GM18526 (cell line): ENCODE data around the gene CDK2.

Experiments
- POLR2A ChIP-seq: IDR thresholded peaks from 3 replicates; pipeline ENCODE4 v1.6.1; 2011; ENCODE audit not compliant: insufficient read length; ENCODE audit errors: extremely low read depth

Gene CDK2

DNA sequence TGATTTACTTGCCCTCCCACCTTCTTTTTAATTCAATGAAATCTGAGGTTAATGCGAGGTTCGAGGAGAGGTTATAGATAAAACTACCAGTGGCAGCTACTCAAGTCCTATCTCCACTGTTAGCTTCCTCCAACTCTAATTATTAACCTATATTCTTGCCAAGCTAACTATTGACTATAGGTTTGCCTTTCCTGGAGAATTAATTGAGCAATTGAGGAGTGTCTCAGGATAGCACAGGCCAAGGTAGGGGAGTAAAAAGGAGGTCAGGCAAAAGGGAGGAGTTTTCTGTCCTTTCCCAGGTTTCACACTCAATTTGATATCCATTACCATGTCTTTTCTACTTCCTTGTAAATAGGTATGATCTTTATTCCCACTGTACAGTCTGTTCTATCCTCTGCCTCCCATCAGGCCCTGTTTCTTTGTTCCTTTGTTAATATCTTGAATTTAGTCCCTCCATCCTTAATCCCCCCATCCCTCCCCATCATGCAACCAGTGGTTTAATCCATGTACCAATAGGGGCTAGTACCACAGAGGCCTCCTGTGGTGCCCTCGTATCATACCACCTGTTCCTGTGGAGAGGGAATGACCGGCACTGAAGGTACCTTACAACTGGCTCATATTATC is 26.7 kb downstream of the CDK2 start:
- no peak for TF ChIP-seq POLR2A

DNA sequence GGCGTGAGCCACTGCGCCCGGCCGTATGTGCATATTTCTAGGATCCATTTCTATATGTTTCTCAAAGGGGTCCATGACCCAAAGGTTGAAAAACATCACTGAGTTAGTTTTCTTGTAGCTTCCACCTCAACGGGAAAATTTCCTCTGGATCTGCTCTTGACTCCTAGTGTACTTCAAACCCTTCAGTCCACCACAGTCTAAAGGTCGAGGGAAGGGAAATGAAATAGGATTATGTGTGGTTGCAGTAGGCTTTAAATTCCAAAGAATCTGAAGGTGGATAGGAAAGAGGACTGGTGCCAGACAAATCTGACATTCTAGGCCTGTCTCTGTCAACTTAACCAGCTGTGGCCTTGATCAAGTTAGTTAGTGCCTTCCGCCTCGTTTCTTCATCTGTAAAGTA is 28.7 kb downstream of the CDK2 start:
- TF ChIP-seq POLR2A = no peak

DNA sequence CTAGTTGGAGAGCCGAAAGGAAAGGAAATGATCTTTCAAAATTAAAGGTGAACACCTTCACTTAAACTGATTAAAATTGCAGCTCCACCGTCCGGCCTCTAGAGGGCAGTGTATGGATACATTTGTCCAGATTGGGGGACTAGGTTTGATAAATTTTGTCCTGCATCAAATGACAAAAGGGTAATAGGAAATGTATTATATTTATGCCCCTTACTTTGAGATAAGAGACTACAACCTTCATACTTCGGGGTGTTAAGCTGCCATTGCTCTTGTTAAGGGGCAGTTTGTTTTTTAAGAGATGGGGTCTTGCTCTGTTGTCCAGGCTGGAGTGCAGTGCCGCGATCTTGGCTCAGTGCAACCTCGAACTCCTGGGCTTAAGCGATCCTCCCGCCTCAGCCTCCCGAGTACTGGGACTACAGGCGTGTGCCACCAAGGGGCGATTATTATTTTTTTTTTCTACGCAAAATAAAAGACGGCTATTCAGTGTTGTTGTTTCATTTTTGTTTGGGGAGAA is 29.6 kb downstream of the CDK2 start:
- TF ChIP-seq POLR2A = no peak

DNA sequence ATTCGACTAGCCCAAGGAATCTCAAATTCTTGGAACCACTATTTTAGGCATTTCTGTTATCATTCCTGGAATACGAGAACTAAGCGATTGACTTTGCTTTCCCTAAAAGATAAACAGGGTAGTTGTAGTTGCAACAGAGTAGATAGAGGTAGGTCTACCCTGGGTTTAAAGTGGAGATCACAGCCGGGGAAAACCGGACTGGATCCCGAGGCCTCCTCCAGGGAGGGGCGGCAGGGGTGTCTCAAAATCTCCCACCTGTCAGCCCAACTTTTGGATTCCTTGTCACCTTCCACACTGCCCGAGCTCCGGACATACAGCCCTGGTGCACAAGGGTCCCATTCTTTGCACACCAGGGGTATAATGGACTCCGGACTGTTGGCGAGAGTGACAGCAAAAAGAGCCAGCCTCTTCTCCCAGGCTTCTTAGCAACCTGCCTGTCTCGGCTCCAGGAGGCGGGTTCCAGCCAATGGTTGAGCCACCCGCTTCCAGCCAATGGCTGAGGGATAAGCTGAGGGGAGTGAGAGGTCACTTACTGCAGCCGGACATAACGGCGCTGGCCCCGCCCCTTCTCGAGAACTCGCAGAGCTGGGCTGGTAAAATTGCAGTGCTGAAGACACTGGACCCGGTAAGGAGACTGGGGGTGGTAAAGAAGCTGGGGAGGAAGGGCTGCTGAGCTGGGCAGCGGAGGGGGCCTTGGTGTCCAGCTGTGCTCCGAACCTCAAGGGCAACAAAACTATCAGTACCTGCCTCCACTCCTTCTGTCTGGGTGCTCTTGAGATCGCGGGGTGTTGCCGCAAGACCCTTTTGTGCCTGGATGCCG is 30.3 kb downstream of the CDK2 start, which contains the start of gene SUOX:
Gene SUOX, plus strand, starts transcription at position 562 of the 820 bp plus-strand sequence. CDS start 4,946 bp downstream, outside the sequence.
- TF ChIP-seq POLR2A = peak; percentile 51

DNA sequence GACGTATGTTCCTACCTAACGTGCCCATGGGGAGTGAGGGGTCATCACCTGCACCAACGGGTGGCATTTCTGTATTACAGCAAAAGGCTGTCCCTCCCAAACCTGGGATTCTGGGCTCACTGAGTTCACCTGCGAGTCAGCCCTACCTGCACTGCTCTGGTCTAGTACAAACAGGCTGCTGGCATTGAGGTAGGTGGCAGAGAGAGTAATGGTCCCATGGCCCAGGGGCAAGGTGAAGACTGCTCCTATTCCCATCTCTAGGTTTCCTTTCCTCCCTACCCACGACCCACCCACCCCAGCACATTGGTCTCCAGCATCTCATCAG is 30.9 kb downstream of the CDK2 start:
- TF ChIP-seq POLR2A = no peak

DNA sequence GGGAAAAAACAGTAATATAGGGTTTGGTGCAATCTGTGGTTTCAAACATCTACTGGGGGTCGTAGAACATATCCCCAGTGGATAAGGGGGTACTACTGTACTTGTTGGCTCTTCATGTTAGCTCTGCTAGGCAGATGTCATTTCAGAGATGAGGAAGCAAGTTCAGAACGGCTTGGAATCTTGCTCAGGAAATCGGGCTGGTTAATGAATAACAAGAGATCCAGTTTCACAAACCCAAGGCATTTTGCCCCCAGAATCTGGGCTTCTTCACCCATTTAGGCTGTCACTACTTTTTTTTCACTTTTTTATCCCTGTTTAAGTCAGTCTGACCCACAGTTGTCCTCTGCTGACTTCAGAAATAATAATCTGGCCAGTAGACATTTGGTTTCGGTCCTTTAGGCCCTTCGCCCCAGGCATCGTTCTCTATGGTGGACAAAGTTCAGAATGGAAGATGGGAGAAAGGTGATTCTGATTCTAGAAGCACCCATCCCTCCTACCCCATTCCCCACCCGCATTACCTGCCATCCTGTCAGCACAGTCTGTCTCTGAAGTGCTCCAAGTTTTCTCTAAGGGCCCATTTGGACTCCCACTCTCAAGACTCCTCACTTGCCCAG is 35.0 kb downstream of the CDK2 start:
- no peak for TF ChIP-seq POLR2A

DNA sequence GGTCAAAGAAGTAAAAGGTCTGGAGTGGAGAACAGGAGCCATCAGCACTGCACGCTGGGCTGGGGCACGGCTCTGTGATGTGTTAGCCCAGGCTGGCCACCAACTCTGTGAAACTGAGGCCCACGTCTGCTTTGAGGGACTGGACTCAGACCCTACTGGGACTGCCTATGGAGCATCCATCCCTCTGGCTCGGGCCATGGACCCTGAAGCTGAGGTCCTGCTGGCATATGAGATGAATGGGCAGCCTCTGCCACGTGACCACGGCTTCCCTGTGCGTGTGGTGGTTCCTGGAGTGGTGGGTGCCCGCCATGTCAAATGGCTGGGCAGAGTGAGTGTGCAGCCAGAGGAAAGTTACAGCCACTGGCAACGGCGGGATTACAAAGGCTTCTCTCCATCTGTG is 37.6 kb downstream of the CDK2 start:
- no peak for TF ChIP-seq POLR2A

DNA sequence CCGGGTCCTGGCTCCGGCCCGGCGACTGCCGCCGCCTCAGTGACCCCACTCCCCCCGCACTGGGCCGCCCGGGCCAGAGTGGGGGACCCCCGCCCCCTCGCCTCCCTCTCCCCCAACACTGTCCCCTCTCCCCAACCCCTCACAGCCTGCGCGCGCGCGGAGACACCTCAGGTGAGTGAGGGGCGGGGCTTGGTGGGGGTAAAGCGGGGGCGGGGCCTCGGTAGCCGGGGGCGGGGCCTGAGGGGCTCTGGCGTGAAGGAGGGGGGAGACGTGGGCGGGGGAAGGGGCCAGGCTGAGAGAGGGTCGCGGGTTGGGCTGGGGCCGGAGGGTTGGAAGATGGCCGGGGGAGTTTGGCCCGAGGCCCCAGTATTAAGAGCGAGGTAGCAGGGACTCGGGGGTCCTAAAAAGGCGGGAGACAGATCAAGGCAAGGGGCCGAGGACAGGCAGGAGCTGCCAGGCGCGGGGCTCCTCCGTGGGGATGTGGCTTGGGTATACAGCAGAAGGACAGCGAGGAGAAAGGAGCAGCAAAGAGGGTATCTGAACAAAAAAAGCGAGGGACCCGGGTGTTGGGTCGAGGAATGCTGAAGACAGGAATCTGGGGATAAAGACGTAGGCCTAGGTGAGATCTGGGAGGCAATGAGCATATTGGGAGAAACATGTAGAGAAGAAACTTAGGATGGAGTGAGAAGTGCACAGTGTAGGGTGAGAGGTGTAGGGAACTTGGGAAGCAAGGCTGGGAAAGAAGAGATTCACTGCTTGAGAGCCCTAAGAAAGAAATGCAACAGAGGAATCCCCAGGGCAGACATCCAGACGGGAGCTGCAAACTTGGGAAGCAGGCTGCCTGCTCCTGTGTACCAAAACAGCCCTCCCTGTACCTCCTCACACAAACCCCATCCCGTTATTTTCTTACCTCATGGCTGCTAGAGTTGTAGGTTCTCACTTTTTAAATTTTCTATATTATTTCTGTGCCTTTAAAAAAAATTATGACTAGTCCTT is 41.2 kb downstream of the CDK2 start:
- peak; percentile 22 for TF ChIP-seq POLR2A

DNA sequence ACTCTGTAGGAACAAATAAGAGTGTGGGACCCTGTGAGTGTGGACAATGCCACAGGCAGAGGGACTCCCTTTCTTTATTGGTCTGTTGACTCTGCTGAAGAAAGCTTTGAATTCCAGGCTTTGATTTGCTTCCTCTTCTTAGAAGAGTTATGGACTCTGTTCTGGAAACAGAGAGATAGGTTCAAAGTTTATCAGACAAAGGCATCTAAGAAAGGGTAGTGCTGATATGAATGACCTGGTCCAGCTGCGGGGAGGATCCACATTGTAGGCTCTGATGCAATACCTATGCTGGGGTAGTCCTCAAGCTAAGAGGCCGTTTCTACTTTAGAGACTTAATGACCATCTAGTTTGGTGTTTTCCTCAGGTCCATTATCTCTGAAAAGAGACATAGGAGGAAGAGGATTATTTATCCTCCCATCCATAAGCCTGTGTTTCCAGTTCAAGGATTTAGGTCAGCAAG is 43.5 kb downstream of the CDK2 start:
- TF ChIP-seq POLR2A = no peak

DNA sequence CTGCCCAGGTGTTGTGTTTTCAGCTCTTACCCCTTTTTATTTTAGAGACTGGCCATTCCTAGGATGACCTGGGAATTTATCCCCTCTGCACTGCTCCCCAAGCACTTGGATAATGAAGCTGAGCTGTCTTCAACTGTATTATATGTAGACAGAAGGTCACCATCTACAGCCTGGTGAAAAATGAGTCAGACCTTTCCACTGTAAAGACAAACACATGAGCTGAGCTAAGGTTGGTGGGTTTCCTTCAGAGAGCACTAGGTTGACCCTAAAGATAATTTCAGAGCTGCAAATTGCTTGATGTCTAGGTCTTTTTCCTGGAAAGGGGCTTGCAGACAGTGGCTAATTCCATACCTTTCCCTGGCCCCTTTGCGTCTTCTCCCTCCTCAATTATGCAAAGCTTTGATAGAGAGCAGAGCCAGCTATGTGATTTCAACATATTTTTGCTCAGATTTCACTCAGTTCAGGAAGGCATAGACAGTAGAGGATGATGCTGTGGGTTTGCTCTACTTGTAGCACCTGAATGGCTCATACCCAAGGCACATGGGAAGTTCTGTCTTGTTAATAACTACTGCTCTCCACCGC is 45.0 kb downstream of the CDK2 start:
- no peak for TF ChIP-seq POLR2A

DNA sequence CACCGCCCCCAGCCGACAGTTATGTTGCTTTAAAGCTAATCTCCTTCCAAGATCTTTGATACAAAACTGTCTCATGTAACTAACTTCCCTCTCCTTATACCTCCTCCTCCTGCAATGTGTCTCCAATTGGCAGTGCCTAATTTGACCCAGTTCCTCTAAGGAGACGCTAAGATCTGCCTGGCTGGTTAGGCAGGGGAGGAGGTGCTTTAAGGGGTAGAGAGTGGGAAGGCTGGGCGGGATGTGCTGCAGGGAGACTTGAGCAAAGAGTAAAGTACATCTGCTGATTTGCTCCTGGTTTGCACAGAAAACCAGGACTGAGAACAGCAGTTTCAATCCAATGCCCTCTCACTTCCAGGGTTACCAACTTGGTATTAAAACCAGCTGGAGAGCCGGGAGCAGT is 46.9 kb downstream of the CDK2 start:
- TF ChIP-seq POLR2A = no peak

DNA sequence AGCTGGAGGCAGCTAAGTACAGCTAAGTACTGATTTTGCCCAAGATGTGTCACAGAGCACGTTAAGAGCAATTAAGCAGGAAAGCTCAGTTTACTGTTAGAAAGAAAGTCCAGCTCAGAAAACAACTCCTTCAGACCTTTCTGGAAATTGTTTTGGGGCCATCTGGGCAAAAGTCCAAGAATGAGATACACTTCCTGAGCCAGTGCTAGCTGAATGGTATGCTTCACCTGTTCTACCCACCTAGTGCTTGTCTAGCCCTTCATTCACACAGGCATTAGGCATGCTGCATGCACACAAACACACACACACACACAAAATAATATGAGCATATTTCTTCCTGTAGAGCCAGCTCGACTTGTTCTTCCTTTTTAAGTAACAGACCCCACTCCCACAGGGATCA is 47.6 kb downstream of the CDK2 start:
- no peak for TF ChIP-seq POLR2A

DNA sequence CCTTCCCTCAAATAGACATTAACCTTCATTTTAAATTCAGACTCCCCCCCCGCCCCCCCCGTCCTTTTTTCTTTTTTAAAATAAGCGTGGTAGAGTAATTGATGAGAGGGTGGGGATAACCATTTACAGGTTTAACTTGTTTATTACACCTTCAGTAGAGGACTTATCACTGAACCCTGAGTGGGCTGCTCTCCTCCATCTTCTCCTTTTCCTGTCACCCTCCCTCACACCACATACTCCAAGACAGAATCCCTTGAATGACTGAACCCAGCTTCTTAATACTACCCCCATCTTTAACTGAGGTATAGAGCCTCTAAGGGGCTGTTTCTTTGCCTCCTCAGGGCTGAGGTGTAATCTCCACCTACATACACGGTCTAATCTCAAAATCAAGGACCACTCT is 50.6 kb downstream of the CDK2 start:
- no peak for TF ChIP-seq POLR2A

DNA sequence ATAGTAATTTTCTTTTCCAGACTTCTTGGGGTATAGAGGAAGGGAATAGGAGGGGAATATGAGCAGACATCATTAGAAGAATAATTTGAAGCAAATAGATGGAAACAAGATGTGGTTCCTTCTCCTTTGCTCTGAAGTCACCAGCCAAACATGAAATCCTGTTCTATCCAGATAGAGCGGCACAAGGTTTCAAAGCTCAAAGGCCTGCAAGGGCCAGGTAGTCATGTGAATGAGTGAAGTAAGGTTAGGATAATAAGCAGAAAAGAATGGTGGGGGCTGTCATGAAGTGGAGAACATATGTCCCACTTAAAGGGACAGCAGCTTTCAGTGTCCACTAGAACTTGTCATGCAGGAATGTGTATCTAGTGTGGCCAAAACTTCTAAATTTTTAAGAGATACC is 51.7 kb downstream of the CDK2 start:
- no peak for TF ChIP-seq POLR2A
